Stimulated activated CD4-positive, alpha-beta T cell treated with anti-CD3 and anti-CD28 coated beads, Interleukin-4, amount 100 ng/mL, for 48 hours (primary cell): Measurements from ENCODE around the gene MN1.

Source experiments
- DNase-seq, 2 donors: peaks; one replicate each; pipeline ENCODE4 v3.0.0-alpha.2; 2020; ENCODE audit warnings: low read depth in 2 of 2

Gene MN1

DNA sequence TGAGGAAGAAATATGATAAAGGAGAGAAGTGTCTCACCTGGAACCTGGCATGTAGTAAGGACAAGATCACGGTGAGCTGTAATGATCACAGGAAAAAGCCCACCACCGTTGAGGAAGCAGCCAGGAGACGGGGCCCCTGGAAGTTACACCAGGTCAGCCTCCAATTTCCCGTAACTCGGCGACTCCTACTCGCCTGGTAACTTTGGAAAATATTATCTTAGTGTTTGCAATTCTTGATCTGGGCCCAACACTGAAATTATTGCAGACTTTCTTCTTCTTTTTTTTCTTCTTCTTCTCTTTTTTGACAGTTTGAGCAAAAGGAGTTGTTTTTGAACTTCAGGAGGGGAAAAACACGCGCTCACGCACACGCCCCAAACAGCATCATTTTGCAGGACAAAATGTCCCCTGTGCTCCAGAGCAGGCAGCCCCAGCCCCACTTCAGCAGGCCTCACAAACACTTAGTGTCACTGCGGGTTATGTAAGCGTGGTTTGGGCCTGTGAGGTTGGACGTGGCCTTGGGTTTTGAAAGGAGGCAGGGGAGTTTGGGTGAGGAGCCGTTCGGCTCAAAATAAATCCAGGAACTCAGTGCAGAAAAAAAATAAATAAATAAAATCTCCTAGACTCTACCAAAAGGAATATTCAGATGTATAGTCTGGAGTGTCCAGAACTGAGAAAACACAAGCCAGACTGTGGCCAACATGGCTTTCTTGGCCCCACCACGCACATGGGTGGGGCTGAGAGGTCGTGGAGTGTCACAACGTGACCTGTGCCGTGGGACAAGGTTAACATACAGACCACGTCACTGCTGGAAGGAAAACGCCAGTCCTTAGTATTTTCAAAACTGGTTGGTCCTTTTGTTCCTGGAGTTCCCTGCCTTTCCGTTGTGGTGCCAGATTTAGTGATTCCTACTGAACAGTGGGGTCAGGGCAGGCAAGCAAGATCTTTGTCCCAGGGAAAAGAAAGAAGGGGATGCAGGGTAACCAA lies 26.3 kb upstream of the MN1 start:
- no peak for DNase-seq

GRCh38 chr22:27825174-27825573 lies 23.6 kb upstream of the MN1 start:
- no peak for DNase-seq

DNA sequence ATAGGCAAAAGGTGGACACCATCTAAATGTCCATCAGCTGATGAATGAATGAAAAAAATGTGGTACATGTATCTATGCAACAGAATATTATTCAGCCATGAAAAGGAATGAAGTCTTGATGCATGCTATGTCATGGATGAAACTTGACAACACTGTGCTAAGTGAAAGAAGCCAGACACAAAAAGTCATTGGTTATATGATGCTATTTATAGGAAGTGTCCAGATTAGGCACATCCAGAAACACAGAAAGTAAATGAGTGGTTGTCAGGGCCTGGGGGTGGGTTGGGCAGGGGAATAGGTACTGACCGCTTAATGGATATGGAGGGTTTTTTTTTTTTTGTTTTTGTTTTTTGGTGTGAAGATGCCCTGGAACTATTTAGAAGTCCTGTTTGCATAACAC lies 21.7 kb upstream of the MN1 start:
- DNase-seq, result no peak

GRCh38 chr22:27820896-27821866 lies 19.6 kb upstream of the MN1 start:
- DNase-seq, result no peak

DNA sequence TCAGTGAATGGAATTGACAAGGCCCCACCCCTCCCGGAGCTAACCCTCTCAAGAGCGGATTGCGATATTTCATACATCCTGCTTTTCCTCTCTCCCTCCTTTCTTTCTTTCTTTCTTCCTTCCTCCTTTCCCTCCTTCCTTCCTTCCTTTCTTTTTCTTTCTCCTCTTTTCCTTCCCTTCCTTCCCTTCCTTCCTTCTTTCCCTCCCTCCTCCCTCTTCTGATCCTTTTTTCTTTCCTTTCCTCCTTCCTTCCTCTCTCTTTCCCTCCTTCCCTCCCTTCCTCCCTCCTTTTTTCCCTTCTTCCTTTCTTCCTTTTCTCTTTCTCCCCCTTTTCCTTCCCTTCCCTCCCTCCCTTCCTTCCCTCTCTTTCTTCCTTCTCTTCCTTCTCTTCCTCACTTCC lies 15.0 kb upstream of the MN1 start:
- DNase-seq, result no peak

GRCh38 chr22:27815826-27816530 lies 14.4 kb upstream of the MN1 start:
- no peak for DNase-seq

DNA sequence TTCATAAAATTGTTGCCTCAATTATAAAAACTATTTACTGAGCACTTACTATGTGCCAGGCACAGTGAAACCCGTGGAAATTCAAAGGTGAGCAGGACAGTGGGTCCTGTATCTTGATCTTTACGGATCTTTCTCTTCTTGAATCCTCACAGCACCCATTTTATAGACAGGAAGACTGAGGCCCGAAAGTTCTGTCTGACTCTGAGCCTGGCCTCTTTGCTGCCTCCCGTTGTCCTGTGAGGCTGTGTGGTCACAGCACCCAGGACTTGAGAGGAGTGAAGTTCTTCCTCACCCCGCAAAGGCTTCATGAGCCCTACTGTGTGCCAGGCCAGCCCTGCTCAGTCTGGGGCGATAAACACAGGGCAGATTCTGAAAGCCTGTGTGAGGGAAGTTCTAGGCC lies 13.4 kb upstream of the MN1 start:
- no peak for DNase-seq

DNA sequence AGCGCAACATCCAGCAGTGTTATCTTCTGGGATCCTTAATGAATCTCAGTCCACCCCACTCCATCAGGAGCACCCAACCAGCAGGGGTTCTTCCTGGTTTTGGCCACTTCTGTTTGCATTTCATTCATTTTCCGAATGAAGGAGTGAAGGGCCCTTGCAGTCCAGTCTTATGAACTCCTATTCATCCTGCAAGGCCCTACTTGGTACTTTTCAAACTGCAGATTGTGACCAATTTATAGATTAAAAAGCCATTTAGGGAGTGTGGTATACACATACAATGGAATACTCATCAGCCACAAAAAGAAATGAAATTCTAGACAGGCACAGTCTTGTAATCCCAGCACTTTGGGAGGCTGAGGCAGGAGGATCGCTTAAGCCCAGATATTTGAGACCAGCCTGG lies 10.2 kb upstream of the MN1 start:
- no peak for DNase-seq

DNA sequence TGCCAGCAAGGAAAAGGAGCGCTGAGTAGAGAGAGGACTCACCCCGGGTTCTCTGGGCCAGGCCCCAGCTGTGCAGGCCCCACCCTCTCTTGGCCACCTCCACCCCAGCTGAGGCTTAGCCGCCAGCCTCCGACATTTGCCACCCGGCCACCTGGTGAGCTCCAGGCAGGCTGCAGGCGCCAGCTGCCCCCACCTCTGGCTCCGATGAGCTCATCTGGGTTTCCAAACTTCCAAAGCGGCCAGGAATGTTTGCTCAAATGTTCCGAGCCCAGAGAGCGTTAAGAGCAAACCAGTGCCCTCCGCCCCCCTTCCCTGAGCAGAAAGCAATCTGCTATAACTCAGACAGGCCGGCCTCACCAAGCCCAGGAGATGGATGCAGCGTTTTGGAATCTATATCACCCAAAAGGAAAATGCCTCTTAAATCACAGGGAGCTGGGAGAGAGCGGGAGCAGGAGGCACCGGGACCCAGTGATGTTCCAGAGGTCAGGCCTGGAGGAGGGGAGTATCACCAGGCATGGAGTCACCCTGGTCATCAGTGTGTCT lies 9.1 kb upstream of the MN1 start:
- DNase-seq, result no peak

DNA sequence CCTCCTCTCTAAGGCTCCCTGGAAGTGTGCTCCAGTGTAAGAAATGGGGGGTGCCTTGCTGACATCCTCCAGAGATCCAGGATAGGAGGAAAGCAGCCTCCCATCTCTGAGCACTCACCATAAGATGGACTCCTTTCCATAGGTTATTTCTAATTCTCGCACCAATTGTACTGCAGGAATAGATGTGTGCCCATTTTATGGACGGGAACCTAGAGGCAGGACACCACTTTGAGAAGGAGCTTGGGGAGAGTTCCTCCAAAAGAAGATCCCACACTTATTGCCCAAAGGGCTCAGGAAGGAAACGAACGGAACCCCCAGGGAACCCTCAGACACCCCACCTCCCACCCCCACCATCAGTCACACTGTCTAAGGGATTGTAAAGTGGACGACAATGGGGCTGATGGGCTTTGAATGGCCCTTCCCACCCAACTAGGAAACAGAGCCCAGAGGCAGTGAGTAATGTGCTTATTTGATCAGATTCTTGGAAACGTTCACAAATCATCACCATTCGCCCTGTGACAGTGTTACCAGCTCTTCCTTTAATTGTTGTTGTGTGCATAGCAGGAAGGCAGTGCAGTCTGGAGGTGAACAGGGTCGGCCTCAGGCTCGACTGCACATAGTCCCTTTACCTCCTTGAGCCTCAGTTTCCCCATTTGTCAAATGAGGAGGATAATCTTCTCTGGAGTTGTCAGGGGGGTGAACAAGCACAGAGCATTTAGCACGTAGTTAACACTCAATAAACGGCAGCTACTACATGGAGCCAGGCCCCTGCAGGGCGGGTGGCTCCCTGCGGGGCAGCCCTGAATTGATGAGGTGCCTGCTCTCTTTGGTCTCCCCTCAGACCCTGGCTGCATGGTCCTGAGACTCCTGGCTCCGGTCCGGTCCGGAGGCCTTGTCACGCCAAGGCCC lies 8.4 kb upstream of the MN1 start:
- no peak for DNase-seq

- DNase-seq, result no peak
These were observed 7.7 kb upstream of the MN1 start for GRCh38 chr22:27809226-27809603.

DNA sequence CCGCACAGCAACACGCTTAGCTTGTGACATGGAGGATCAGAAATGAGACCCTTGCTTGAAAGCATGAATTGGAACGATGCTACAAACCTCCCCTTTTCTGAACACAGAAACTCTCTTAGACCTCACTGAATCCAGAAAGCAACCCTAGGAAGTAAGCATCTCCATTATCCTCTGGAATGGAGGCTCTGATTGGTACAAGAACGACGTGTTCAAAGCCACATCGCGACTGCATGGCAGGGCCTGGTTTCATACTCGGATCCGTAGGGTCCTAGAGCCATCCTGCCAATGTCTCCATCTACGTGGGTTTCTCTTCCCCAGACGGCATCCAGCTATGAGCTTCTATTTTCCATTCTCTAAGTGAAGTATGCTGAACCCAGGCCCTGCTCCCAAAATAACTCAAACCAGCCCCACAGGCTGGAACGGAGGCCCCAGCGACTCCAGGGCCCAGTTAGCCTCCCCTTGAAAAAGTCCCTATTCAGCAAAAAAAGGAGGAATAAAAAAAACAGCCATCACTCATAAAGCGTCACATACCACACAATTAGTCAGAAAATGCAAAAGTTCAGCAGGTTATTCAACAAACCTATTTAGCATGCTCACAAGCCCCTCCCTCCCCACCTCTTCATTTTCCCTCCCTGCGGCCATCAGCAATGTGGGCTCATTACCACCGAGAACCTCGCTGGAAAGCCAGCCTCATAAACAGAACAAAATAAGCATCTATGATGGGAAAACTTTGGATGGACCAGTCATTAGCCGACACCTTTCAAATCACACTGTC lies 7.1 kb upstream of the MN1 start:
- DNase-seq, result no peak

- no peak for DNase-seq
These were observed 4.3 kb upstream of the MN1 start for GRCh38 chr22:27805841-27806240.

DNA sequence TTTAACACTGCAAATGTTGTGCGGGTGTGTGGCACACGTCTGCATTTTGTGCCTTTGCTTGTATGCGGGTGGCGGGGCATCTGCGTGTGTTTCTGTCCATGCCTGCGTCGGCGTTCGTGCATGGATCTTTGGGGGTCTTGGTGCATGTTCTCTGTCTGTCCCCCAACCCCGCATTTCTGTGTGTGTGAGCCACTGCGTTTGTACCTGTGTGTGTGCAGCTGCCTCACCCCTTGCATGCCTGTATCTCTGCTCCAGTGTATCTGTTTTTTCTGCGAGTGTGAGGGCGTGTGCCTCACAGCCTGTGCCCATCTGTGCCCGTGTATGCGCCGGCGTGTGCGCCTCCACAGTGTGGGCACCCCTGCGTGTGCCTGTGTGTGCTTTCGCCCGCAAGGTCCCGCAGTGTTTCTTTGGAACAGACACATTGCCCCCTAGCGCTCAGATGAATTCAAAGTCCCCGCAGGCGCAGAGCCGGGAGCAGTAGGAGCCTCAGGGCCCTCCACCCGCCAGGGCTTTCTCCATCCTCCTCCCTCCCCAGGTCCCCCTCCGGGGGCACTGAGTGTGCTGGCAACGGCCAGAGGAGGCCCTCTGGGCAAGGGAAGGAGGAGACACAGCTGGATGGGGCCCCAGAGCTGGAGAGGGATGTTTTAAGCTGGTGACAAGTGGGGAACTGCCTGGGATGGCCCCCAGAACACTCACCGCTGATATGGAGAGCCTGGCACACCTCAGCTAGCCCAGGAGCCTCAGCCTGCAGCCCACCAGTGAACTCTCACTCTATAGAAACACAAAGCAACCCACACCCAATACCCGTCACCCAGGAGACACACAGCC lies 3.1 kb upstream of the MN1 start:
- DNase-seq, result peak; percentile 42 to 48

DNA sequence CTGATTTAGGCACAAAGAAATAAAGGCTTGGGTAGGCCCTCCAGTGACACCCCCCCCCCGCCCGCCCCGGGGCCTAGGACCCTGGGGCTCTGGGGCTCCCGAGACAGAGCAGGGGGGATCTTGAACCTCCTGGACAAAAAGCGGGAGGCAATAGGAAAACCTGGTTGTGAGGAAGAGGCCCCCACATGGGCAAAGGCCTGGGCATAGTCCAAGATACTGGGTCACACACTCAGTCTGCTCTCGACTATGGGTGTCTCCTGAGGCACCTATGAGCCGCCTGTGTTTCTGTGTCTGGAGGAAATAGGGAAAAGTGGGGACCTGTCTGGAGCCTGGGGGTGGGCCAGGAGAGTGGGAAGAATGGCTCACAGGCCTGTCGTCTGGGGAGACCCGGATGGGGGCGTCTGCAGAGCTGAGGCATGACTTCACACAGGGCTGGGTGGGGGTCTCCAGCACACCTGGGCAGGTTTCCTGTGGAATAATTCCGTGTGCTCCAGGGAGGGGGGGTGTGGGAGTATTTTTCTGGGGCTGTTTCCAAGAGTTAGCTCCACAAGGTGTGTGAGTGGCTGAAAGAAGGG lies 2.4 kb upstream of the MN1 start:
- DNase-seq, result no peak

DNA sequence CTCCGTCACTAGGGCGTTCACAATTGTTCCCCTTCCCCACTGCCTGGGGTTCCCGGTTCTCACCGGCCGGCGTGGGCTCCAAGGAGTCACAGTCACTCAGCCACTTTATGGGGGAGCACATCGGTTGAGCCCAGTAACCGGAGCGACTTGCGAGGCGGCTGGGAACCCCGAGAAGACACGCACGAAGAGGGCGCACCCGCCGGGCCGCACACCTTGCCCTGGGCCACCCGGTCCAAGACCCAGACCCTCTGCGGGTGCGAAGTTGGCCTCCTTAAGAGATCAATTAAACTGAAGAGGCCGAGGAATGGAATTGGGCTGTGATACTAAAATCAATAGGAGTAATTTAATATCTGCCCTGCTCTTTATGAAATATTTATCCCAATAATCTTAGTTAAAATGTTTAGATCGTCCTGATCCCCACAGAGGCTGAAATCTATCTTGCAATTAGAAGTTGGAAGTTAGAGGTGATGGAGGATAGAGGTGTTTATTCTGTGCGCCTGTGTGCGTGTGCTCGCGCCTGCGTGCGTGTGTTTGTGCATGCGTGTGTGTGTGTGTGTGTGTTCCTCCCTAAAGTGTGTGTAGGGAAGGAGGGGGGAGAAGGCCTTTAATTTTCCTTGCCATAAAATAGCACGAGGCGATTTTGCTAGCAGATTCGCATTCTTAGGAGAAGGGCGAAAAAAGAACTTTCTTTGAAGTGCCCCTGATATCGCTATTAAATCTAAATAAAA lies 954 bp upstream of the MN1 start:
- DNase-seq, result no peak

DNA sequence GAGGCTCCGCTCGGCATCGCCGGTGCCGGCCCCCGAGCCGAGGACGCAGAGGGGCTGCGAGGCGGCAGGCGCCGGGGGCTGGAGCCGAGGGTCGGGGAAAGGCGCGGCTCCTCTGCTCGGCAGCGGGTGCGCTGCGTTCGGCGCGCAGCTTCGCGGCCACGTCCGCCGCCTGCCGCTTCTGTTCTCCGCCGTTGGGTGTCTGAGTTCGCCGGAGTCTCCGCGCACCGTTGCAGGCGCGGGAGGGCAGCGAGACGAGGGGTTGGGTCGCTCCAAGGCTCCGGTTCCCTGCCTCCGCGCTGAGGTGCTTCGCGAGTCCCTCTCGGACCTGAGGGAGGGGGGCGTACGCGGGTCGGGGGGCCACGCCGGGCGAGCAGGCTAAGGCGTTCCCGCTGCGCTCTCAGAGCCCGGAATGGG lies 347 bp downstream of the MN1 start:
- peak; percentile 7 to 23 for DNase-seq
